CD14-positive monocyte (primary cell): ENCODE results near the gene GPR75. TPM values are rescaled to one million over a fixed set of nuclear protein-coding genes. Genes with fewer than 3 reads are reported as not detected.
"Not testable (repeated sequence)": the region's sequence is repeated elsewhere in the genome, so short reads cannot be mapped to it uniquely, and the experiment has no call there.

ENCODE experiments used
- DNase-seq, 3 donors: peaks; one replicate each; pipeline ENCODE4 v3.0.0-alpha.2; 2011 to 2022
- H2AFZ ChIP-seq: 2 replicates; pipeline ENCODE4 v1.6.0; 2012; ENCODE audit warnings: mild to moderate bottlenecking, low read depth, low read length, inconsistent platforms; ENCODE audit not compliant: insufficient read depth, poor library complexity, severe bottlenecking
- H3K27ac ChIP-seq, 2 donors: 1 replicate in 1 of 2; 2 replicates in 1 of 2; pipeline ENCODE4 v1.5.1; 2012 to 2013; ENCODE audit warnings: low read length in 2 of 2, control low read depth in 1 of 2, inconsistent platforms in 1 of 2, low read depth in 1 of 2, mild to moderate bottlenecking in 1 of 2
- H3K27me3 ChIP-seq, 2 donors: one replicate each; pipeline versions ENCODE4 v1.6.0 to v1.6.1; 2011 to 2013; ENCODE audit warnings: low read length in 2 of 2; ENCODE audit not compliant: control insufficient read depth in 2 of 2, insufficient read depth in 2 of 2
- H3K36me3 ChIP-seq, 2 donors: replicated peaks in 1 of 2; 1 replicate in 1 of 2; 2 replicates in 1 of 2; pipeline versions ENCODE4 v1.5.1 to v1.6.1; 2012 to 2013; ENCODE audit warnings: low read length in 2 of 2, control low read depth in 1 of 2, inconsistent platforms in 1 of 2, mild to moderate bottlenecking in 1 of 2; ENCODE audit not compliant: insufficient read depth in 2 of 2, control insufficient read depth in 1 of 2
- H3K4me1 ChIP-seq, 2 donors: 1 replicate in 1 of 2; 2 replicates in 1 of 2; pipeline versions ENCODE4 v1.5.1 to v1.6.1; 2012 to 2013; ENCODE audit warnings: low read length in 2 of 2, control low read depth in 1 of 2, inconsistent platforms in 1 of 2, mild to moderate bottlenecking in 1 of 2, moderate library complexity in 1 of 2; ENCODE audit not compliant: insufficient read depth in 2 of 2, control insufficient read depth in 1 of 2
- H3K4me2 ChIP-seq: replicated peaks from 2 replicates; pipeline ENCODE3; 2012; ENCODE audit warnings: low read length, moderate library complexity, mild to moderate bottlenecking; ENCODE audit not compliant: poor library complexity, severe bottlenecking; ENCODE audit errors: extremely low read depth
- H3K4me3 ChIP-seq, 3 experiments: fragments of 200-600 bp in 1 of 3; sonication (generic) in 1 of 3; replicated peaks in 1 of 3; 1 replicate in 2 of 3; 2 replicates in 1 of 3; pipeline ENCODE4 v1.5.1; 2011 to 2013; ENCODE audit warnings: low read length in 3 of 3, mild to moderate bottlenecking in 3 of 3, control low read depth in 2 of 3, low read depth in 2 of 3, inconsistent platforms in 1 of 3, moderate library complexity in 1 of 3
- H3K79me2 ChIP-seq: 2 replicates; pipeline ENCODE4 v1.6.0; 2012; ENCODE audit warnings: mild to moderate bottlenecking, control low read depth, inconsistent platforms, low read length, moderate library complexity; ENCODE audit not compliant: insufficient read depth
- H3K9ac ChIP-seq: 2 replicates; pipeline ENCODE4 v1.6.0; 2017; ENCODE audit warnings: low read length, mild to moderate bottlenecking; ENCODE audit not compliant: insufficient read depth, poor library complexity, severe bottlenecking
- H3K9me3 ChIP-seq, 2 donors: replicated peaks in 1 of 2; 1 replicate in 1 of 2; 2 replicates in 1 of 2; pipeline versions ENCODE4 v1.5.1 to v1.6.1; 2012 to 2013; ENCODE audit warnings: low read length in 2 of 2, control low read depth in 1 of 2; ENCODE audit not compliant: control insufficient read depth in 1 of 2, insufficient read depth in 1 of 2
- H4K20me1 ChIP-seq: 2 replicates; pipeline ENCODE4 v1.6.0; 2012; ENCODE audit warnings: mild to moderate bottlenecking, low read length, control low read depth, moderate library complexity; ENCODE audit not compliant: insufficient read depth
- H3K27ac Mint-ChIP-seq, 7 donors: one replicate each; pipeline ENCODE4 v1.8.0; 2020; ENCODE audit warnings: mild to moderate bottlenecking in 7 of 7, mixed read lengths in 7 of 7, moderate library complexity in 6 of 7, inconsistent platforms in 2 of 7
- H3K27me3 Mint-ChIP-seq, 3 donors: one replicate each; pipeline ENCODE4 v1.8.0; 2021 to 2022; ENCODE audit warnings: low read depth in 3 of 3, mild to moderate bottlenecking in 3 of 3, mixed read lengths in 3 of 3, moderate library complexity in 3 of 3, inconsistent platforms in 1 of 3
- H3K36me3 Mint-ChIP-seq, 2 donors: one replicate each; pipeline ENCODE4 v1.8.0; 2020; ENCODE audit warnings: mixed read lengths in 2 of 2, inconsistent platforms in 1 of 2, mild to moderate bottlenecking in 1 of 2
- H3K4me1 Mint-ChIP-seq: one replicate; pipeline ENCODE4 v1.8.0; 2020; ENCODE audit warnings: mild to moderate bottlenecking, mixed read lengths
- H3K4me3 Mint-ChIP-seq, 2 donors: one replicate each; pipeline ENCODE4 v1.8.0; 2020; ENCODE audit warnings: mild to moderate bottlenecking in 2 of 2, mixed read lengths in 2 of 2, moderate library complexity in 1 of 2
- H3K9me3 Mint-ChIP-seq, 7 donors: one replicate each; pipeline ENCODE4 v1.8.0; 2020 to 2022; ENCODE audit warnings: mixed read lengths in 7 of 7, mild to moderate bottlenecking in 6 of 7, moderate library complexity in 6 of 7, inconsistent platforms in 2 of 7
- WGBS: methylation state at CpG from one replicate; pipeline ENCODE4 v1.1.5; 2013; ENCODE audit warnings: missing lambda C conversion rate; ENCODE audit not compliant: insufficient coverage; 5-methylcytosine and 5-hydroxymethylcytosine counted together
- intact Hi-C, 2 donors: fragments of 100-400 bp; cut with micrococcal nuclease; formaldehyde crosslinking; loops; one replicate each; pipeline versions ENCODE4 v1.15.0 to v1.15.1; 2023
- polyA plus RNA-seq, 3 donors: library from polyadenylated mRNA; depleted of rRNA in 1 of 3; unstranded in 2 of 3; stranded (reverse) in 1 of 3; fragments of 300-500 nt in 2 of 3; fragments of >200 nt in 1 of 3; fragmentation: Illumina TruSeq in 2 of 3; gene quantifications; 1 replicate in 2 of 3; 2 replicates in 1 of 3; pipeline ENCODE4 v1.2.3, GENCODE V29; 2012 to 2021
- TF ChIP-seq, protein P1 (sequence below): fragments of 200-600 bp; IDR thresholded peaks from one replicate; pipeline ENCODE4 v1.8.0; 2022; ENCODE audit warnings: antibody characterized with exemption, mild to moderate bottlenecking

Gene GPR75
- polyA plus RNA-seq, 3 donors: 2.2 TPM; not detected in 2

- Histone ChIP-seq H3K27ac (no peak overlapping the region), H2AFZ (no peak overlapping the region), H3K9me3 (no peaks in the 10 kb centered on the region), H3K9ac (no peak overlapping the region), H4K20me1 (no peaks in the 10 kb centered on the region), H3K27me3 (no peaks in the 10 kb centered on the region), H3K4me1 (no peaks in the 10 kb centered on the region), H3K4me3 (no peak overlapping the region), H3K36me3 (no peaks in the 10 kb centered on the region), H3K4me2 (no peak overlapping the region), H3K79me2 (no peaks in the 10 kb centered on the region)
- no peak for DNase-seq
- no CpG with 5 or more reads among the region's 1 CpG for whole genome bisulfite sequencing
- Mint-ChIP-seq H3K36me3 (peaks cover 2 to 6% of the 10 kb centered on the region in 2 donors), H3K9me3 (peaks cover 0 to 1% (median 0%) of the 10 kb centered on the region in 7 donors), H3K27ac (no peak overlapping the region), H3K27me3 (peaks cover 0 to 4% (median 0%) of the 10 kb centered on the region in 3 donors), H3K4me1 (no peaks in the 10 kb centered on the region), H3K4me3 (no peak overlapping the region)
- TF ChIP-seq, protein P1, sequence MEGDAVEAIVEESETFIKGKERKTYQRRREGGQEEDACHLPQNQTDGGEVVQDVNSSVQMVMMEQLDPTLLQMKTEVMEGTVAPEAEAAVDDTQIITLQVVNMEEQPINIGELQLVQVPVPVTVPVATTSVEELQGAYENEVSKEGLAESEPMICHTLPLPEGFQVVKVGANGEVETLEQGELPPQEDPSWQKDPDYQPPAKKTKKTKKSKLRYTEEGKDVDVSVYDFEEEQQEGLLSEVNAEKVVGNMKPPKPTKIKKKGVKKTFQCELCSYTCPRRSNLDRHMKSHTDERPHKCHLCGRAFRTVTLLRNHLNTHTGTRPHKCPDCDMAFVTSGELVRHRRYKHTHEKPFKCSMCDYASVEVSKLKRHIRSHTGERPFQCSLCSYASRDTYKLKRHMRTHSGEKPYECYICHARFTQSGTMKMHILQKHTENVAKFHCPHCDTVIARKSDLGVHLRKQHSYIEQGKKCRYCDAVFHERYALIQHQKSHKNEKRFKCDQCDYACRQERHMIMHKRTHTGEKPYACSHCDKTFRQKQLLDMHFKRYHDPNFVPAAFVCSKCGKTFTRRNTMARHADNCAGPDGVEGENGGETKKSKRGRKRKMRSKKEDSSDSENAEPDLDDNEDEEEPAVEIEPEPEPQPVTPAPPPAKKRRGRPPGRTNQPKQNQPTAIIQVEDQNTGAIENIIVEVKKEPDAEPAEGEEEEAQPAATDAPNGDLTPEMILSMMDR: no peak
- intact Hi-C loops: no loop called here
These were observed 33.7 kb downstream of the GPR75 start for GRCh38 chr2:53826030-53826410.

- DNase-seq, H3K27me3 Mint-ChIP-seq, H3K9me3 ChIP-seq, H3K9ac ChIP-seq, H4K20me1 ChIP-seq, H3K79me2 ChIP-seq, H3K27ac Mint-ChIP-seq, H3K4me2 ChIP-seq, H2AFZ ChIP-seq, H3K27me3 ChIP-seq, H3K4me1 ChIP-seq, intact Hi-C loops, H3K9me3 Mint-ChIP-seq, H3K27ac ChIP-seq, H3K4me3 Mint-ChIP-seq, H3K4me3 ChIP-seq, H3K4me1 Mint-ChIP-seq: not testable (repeated sequence)
- H3K36me3 Mint-ChIP-seq: peaks cover 10 to 20% of the 10 kb centered on the region in 2 donors
- H3K36me3 ChIP-seq: peaks cover 10 to 16% of the 10 kb centered on the region in 2 donors
- 98% methylated on average over 5 of the region's 9 CpGs for WGBS
These were observed 36.1 kb downstream of the GPR75 start for GRCh38 chr2:53823639-53824038.
